Fibroblast of villous mesenchyme (primary cell): ENCODE results near the gene AMER3. TPM values are rescaled to one million over a fixed set of nuclear protein-coding genes. Genes with fewer than 3 reads are reported as not detected.

ENCODE experiments used
- DNase-seq: peaks from one replicate; pipeline ENCODE4 v3.0.0-alpha.2; 2010; ENCODE audit warnings: low read depth
- H3K4me3 ChIP-seq: 2 replicates; pipeline ENCODE4 v1.5.1; 2011; ENCODE audit warnings: low read depth, mild to moderate bottlenecking, low read length
- total RNA-seq: library from RNA; depleted of rRNA; stranded (reverse); fragments of >200 nt; gene quantifications from 2 replicates; pipeline ENCODE4 v1.2.3, GENCODE V29; 2012
- TF ChIP-seq, protein P1 (sequence below): IDR thresholded peaks from 2 replicates; pipeline ENCODE4 v1.5.1; 2012; ENCODE audit warnings: low read depth, mild to moderate bottlenecking, low read length; ENCODE audit not compliant: insufficient read depth

The AMER3 gene
- total RNA-seq, 1 donor: not detected

DNA sequence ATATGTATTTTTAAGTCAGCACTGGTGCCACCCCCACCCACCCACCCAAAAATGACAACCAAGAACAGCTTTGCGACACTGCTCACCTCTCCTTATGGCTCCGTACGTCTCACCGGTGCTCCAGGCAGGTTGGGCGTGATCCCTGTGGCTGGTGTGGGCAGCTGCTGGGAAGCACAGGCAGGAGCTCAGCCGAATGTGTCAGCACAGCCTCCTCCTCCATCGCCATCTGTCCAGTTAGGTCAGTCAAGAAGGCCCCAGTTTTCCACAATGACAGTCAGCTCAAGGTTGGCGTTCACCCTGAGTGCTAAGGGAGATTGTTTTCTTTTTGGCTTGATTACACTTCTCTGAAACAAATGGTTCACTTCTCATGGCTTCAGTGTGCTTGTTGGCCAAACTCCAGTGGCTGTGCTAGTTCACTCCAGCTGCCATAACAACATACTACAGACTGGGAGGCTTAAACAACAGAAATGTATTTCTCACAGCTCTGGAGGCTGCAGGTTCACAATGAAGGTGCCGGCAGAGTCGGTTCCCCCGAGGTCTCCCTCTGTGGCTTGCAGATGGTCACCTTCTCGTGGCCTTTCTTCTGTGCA is 30.2 kb downstream of the AMER3 start:
- DNase-seq: no peak
- H3K4me3 ChIP-seq: no peak overlapping the region
- TF ChIP-seq, protein P1, sequence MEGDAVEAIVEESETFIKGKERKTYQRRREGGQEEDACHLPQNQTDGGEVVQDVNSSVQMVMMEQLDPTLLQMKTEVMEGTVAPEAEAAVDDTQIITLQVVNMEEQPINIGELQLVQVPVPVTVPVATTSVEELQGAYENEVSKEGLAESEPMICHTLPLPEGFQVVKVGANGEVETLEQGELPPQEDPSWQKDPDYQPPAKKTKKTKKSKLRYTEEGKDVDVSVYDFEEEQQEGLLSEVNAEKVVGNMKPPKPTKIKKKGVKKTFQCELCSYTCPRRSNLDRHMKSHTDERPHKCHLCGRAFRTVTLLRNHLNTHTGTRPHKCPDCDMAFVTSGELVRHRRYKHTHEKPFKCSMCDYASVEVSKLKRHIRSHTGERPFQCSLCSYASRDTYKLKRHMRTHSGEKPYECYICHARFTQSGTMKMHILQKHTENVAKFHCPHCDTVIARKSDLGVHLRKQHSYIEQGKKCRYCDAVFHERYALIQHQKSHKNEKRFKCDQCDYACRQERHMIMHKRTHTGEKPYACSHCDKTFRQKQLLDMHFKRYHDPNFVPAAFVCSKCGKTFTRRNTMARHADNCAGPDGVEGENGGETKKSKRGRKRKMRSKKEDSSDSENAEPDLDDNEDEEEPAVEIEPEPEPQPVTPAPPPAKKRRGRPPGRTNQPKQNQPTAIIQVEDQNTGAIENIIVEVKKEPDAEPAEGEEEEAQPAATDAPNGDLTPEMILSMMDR: no peak

DNA sequence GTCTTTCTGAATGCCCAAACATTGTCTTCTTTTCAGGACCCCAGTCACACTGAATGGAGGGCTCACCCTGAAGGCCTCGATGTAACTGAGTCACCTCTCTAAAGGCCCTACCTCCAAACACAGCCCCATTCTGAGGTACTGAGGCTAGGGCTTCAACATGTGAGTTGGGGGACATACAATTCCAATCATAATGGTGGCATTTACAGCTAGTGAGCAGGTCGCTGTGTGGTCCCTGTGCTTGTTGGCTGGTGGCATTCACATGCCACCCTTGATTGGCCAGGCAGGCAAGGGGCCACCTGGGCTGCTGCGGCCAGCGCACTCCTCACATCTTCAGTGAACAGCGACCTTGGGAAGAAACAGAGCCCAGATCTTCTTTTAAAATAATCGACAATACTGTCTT is 30.7 kb downstream of the AMER3 start:
- TF ChIP-seq, protein P1: no peak
- no peak for DNase-seq
- no peak overlapping the region for H3K4me3 ChIP-seq

- no peak for DNase-seq
- no peak overlapping the region for H3K4me3 ChIP-seq
- TF ChIP-seq, protein P1: no peak
Observed at GRCh38 chr2:130787841-130788240, 32.5 kb downstream of the AMER3 start.

DNA sequence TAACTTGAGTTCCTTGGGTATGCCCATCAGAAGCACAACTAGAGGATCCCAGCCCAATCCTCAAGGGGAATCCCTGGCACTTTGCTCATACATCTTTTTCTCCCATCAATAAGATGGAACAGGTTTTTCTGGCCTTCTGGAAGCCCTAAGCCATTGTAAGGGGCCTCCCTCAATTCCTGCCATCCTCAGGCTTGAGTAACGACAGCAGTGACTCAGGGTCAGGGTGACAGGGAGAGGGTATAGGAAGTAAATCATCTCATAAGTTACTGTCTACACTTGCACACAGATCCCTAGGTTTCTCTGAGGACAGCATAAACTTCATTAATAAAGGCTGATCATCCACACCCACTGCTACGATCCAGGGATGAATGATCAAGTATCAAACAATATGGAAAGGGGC is 35.0 kb downstream of the AMER3 start:
- DNase-seq: no peak
- TF ChIP-seq, protein P1: no peak

DNA sequence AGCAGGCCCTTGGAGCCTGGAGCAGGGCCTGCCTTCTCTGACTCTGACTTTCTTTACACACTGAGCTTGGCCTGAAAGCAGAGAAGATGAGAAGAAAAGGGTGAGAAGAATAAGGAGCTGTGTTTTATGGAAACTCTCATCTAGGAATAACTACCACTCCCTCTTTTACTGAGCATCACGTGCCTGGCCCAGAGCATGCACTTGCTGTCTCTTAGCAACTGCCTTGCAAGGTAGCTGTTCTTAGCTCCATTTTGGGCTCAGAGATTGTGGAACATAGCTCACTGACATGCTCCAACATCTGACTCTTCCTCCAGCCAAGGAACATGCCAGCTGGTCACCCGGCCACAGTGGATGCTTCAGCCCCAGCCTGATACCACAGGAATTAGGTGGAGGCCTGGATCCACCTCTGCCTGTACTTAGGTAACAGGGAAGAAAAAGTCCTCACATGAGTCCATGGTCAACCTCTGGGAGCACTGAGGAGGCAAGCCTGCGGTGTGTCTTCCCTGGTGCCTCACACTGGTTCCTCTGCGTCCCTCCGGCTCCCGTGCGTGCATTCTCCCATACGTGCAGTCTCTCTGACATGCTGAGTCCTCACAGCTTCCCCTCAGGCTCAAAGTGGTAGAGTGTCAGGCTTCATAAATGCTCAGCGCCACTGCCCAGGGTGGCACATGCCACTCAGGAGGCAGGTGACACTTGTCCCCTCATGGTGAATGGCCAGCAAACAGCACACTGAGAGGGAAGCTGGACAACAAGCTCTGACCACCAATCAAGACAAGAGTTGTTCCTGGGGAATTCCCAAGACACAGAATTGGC is 35.7 kb downstream of the AMER3 start:
- H3K4me3 ChIP-seq: no peak overlapping the region
- DNase-seq: no peak
- TF ChIP-seq, protein P1: no peak

More for the DNA sequence above, 35.0 kb downstream of the AMER3 start:
- H3K4me3 ChIP-seq: no peak overlapping the region

DNA sequence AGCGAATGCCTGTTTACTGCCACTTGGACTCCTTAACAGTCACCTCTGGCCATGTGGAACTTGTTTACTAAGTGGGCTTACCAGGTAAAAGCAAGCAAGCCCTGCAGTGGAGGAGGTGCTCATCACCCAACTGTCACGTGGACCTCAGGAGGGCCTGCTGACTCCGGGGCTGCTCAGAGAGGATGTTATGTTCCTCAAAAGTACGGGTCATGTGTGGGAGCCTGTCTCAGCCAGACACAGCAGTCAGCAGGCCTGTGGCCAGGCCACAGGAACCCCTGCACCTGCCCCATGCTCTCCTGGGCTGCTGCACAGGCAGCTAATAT is 36.2 kb downstream of the AMER3 start:
- H3K4me3 ChIP-seq: no peak overlapping the region
- TF ChIP-seq, protein P1: no peak
- DNase-seq: no peak
